Spleen (tissue), 7 donors: ENCODE results near the gene OGFR.

Experiments used
- CTCF ChIP-seq, 11 experiments: fragments of 200-600 bp in 7 of 11; fragments of 450-650 bp in 4 of 11; sonication (generic) in 4 of 11; IDR thresholded peaks in 8 of 11; conservative IDR thresholded peaks in 3 of 11; 1 replicate in 7 of 11; 2 replicates in 4 of 11; pipeline versions ENCODE4 v1.4.0 to v1.8.0; 2016 to 2021; ENCODE audit warnings: antibody characterized with exemption in 11 of 11, inconsistent platforms in 4 of 11, mild to moderate bottlenecking in 1 of 11
- POLR2A ChIP-seq, 3 donors: fragments of 450-650 bp; IDR thresholded peaks; one replicate each; pipeline ENCODE4 v1.5.1; 2017; ENCODE audit warnings: antibody characterized with exemption in 3 of 3, mild to moderate bottlenecking in 1 of 3
- donor health status: DM: no; HTN: no; CAD: no; lungs with moderate emphysema.
- donor health status: DM: no; HTN: no; CAD: no.
- donor health status: DM: no; HTN: no; CAD: no.

GRCh38 chr20:62825986-62826645 lies 21.5 kb downstream of the OGFR start:
- TF ChIP-seq CTCF (IDR thresholded peaks at IDR 0.05 in 8 of 11, conservative IDR thresholded peaks at IDR 0.05 in 3 of 11) (no peak), POLR2A (IDR thresholded peaks at IDR 0.05) (no peak)
